Cardiac fibroblast (primary cell): ENCODE data around the gene PSMC3IP.
"Not testable (repeated sequence)": the region's sequence is repeated elsewhere in the genome, so short reads cannot be mapped to it uniquely, and the experiment has no call there.

Experiments
- DNase-seq, 2 donors: peaks; one replicate each; pipeline versions ENCODE4 v3.0.0 to v3.0.0-alpha.2; 2010; ENCODE audit warnings: low read depth in 2 of 2
- H3K4me3 ChIP-seq, 2 donors: replicated peaks in 1 of 2; 1 replicate in 1 of 2; 2 replicates in 1 of 2; pipeline ENCODE4 v1.5.1; 2011; ENCODE audit warnings: low read depth in 2 of 2, low read length in 2 of 2, mild to moderate bottlenecking in 2 of 2, moderate library complexity in 1 of 2
- CTCF ChIP-seq: IDR thresholded peaks from one replicate; pipeline ENCODE4 v1.5.1; 2011; ENCODE audit warnings: low read depth, mild to moderate bottlenecking, low read length, inconsistent platforms

Gene PSMC3IP

GRCh38 chr17:42544874-42545283 is 32.6 kb downstream of the PSMC3IP start:
- TF ChIP-seq CTCF = no peak
- no peak overlapping the region for H3K4me3 ChIP-seq
- DNase-seq = no peak

DNA sequence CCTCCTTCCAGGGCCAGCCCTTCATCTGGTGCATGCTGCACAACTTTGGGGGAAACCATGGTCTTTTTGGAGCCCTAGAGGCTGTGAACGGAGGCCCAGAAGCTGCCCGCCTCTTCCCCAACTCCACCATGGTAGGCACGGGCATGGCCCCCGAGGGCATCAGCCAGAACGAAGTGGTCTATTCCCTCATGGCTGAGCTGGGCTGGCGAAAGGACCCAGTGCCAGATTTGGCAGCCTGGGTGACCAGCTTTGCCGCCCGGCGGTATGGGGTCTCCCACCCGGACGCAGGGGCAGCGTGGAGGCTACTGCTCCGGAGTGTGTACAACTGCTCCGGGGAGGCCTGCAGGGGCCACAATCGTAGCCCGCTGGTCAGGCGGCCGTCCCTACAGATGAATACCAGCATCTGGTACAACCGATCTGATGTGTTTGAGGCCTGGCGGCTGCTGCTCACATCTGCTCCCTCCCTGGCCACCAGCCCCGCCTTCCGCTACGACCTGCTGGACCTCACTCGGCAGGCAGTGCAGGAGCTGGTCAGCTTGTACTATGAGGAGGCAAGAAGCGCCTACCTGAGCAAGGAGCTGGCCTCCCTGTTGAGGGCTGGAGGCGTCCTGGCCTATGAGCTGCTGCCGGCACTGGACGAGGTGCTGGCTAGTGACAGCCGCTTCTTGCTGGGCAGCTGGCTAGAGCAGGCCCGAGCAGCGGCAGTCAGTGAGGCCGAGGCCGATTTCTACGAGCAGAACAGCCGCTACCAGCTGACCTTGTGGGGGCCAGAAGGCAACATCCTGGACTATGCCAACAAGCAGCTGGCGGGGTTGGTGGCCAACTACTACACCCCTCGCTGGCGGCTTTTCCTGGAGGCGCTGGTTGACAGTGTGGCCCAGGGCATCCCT is 34.1 kb downstream of the PSMC3IP start:
- no peak overlapping the region for H3K4me3 ChIP-seq
- no peak for TF ChIP-seq CTCF
- DNase-seq = no peak

GRCh38 chr17:42541041-42541833 is 36.3 kb downstream of the PSMC3IP start:
- DNase-seq = no peak
- no peak for TF ChIP-seq CTCF
- no peak overlapping the region for H3K4me3 ChIP-seq

GRCh38 chr17:42540558-42540957 is 37.0 kb downstream of the PSMC3IP start:
- H3K4me3 ChIP-seq, DNase-seq: not testable (repeated sequence)

DNA sequence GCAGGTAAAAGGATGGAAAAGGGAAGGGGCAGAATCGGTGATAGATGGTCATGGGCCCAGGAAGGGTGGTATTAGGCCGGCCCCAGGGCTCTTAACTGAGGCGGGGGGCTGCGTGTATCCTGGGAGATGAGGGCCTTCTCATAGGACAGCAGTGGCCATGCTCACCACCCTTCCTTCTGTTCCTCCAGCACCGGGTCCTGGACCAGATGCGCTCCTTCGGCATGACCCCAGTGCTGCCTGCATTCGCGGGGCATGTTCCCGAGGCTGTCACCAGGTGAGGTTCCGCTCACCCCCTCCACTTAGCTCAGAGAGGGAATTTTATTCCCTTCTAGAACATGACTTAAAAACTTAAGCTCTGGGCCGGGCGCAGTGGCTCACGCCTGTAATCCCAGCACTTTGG is 39.0 kb downstream of the PSMC3IP start:
- no peak for TF ChIP-seq CTCF
- DNase-seq = no peak
- H3K4me3 ChIP-seq = no peak overlapping the region

DNA sequence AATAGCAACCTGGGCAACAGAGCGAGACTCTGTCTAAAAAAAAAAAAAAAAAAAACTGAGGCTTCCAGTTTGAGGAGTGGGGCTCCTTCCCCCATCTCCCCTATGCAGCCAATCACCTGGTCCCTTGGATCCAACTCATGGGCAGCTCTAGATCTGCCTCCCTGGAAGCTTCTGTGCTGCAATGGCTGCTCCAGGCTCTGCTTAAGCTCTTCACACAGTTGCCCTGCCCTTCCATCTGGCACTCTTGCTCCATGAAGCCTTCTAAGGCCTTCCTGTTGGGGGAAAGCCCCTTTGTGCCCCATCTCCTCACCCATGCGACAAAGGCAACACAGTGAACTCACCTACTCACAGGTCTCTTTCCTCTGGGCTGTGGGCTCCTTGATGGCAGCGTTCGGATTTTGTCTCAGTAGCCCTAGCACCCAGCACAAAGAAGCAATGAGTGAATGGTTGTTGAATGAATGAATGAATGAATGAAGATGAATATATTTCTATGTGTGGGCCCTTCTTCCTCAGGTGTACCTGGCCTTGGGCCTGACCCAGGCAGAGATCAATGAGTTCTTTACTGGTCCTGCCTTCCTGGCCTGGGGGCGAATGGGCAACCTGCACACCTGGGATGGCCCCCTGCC is 39.6 kb downstream of the PSMC3IP start:
- TF ChIP-seq CTCF = no peak
- no peak overlapping the region for H3K4me3 ChIP-seq
- no peak for DNase-seq
